Endodermal cell (in vitro differentiated cells): ENCODE data around the gene PSMD14. TPM values are rescaled to one million over a fixed set of nuclear protein-coding genes. Genes with fewer than 3 reads are reported as not detected.

ENCODE experiments used
- DNase-seq: peaks from one replicate; pipeline ENCODE4 v3.0.0-alpha.2; 2017
- H3K27ac ChIP-seq: 2 replicates; pipeline ENCODE4 v1.5.1; 2013; ENCODE audit warnings: mild to moderate bottlenecking, low read depth, low read length, moderate library complexity
- H3K27me3 ChIP-seq: 2 replicates; pipeline ENCODE4 v1.6.1; 2013; ENCODE audit warnings: mild to moderate bottlenecking, low read length, moderate library complexity; ENCODE audit not compliant: insufficient read depth, control insufficient read depth, poor library complexity, severe bottlenecking
- H3K36me3 ChIP-seq: 2 replicates; pipeline ENCODE4 v1.7.0; 2013; ENCODE audit warnings: mild to moderate bottlenecking, low read length, moderate library complexity; ENCODE audit not compliant: control insufficient read depth, insufficient read depth
- H3K4me1 ChIP-seq: one replicate; pipeline ENCODE4 v1.7.0; 2013; ENCODE audit warnings: low read length; ENCODE audit not compliant: control insufficient read depth, insufficient read depth
- H3K4me3 ChIP-seq: 2 replicates; pipeline ENCODE4 v1.5.1; 2013; ENCODE audit warnings: mild to moderate bottlenecking, low read length, moderate library complexity
- H3K9ac ChIP-seq: 2 replicates; pipeline ENCODE4 v1.6.1; 2013; ENCODE audit warnings: mild to moderate bottlenecking, low read length, moderate library complexity; ENCODE audit not compliant: poor library complexity, severe bottlenecking; ENCODE audit errors: extremely low read depth
- H3K9me3 ChIP-seq: 2 replicates; pipeline ENCODE4 v1.6.1; 2013; ENCODE audit warnings: mild to moderate bottlenecking, low read length, moderate library complexity; ENCODE audit not compliant: control insufficient read depth
- H3K27ac Mint-ChIP-seq: 2 replicates; pipeline ENCODE4 v1.8.0; 2020; ENCODE audit warnings: mixed read lengths
- H3K27me3 Mint-ChIP-seq: 2 replicates; pipeline ENCODE4 v1.8.0; 2021; ENCODE audit warnings: mild to moderate bottlenecking, mixed read lengths; ENCODE audit not compliant: insufficient read depth
- H3K36me3 Mint-ChIP-seq: 2 replicates; pipeline ENCODE4 v1.8.0; 2020; ENCODE audit warnings: low read depth, mixed read lengths
- H3K4me1 Mint-ChIP-seq: 2 replicates; pipeline ENCODE4 v1.8.0; 2020; ENCODE audit warnings: mixed read lengths
- H3K4me3 Mint-ChIP-seq: 2 replicates; pipeline ENCODE4 v1.8.0; 2020; ENCODE audit warnings: mild to moderate bottlenecking, moderate library complexity, mixed read lengths
- H3K9me3 Mint-ChIP-seq: 2 replicates; pipeline ENCODE4 v1.8.0; 2020; ENCODE audit warnings: mild to moderate bottlenecking, mixed read lengths
- CTCF ChIP-seq: fragments of 200-600 bp; sonication (generic); conservative IDR thresholded peaks from 2 replicates; pipeline ENCODE4 v1.5.0; 2021; ENCODE audit warnings: antibody characterized with exemption, mild to moderate bottlenecking
- whole genome bisulfite sequencing, 2 experiments: methylation state at CpG; one replicate each; pipeline versions ENCODE4 v1.1.5 to v1.1.7; 2013; ENCODE audit warnings: missing lambda C conversion rate in 2 of 2, mixed read lengths in 1 of 2; ENCODE audit not compliant: insufficient coverage in 1 of 2, insufficient read length in 1 of 2; 5-methylcytosine and 5-hydroxymethylcytosine counted together
- total RNA-seq, 2 donors: library from RNA; stranded (reverse); fragmentation: NEBNext Ultra II Directional in 1 of 2; extraction: Animal tissue kit (Norgen Biotek cat#: 25700) in 1 of 2; gene quantifications; 2 replicates in 1 of 2; 3 replicates in 1 of 2; pipeline ENCODE4 v1.2.1, GENCODE V29; 2021

The PSMD14 gene
- total RNA-seq, 2 donors from 2014 or later = 78.3 to 86.2 TPM

GRCh38 chr2:161415034-161415986 lies 107.1 kb downstream of the PSMD14 start:
- peaks cover 6% of the 10 kb centered on the region for H3K36me3 Mint-ChIP-seq
- no peak overlapping the region for H3K27ac Mint-ChIP-seq
- peaks cover 3% of the 10 kb centered on the region for H3K4me1 ChIP-seq
- H3K27me3 Mint-ChIP-seq = peaks cover 52% of the 10 kb centered on the region
- no peaks in the 10 kb centered on the region for H3K9me3 Mint-ChIP-seq
- H3K4me1 Mint-ChIP-seq = peaks cover 48% of the 10 kb centered on the region
- no peak for TF ChIP-seq CTCF
- peaks cover 63% of the 10 kb centered on the region for H3K27me3 ChIP-seq
- peaks cover 11% of the 10 kb centered on the region for H3K36me3 ChIP-seq
- H3K9me3 ChIP-seq = no peaks in the 10 kb centered on the region
- peak; percentile 73 for DNase-seq
- no peak overlapping the region for H3K27ac ChIP-seq
- peak overlapping the region; percentile 70 for H3K4me3 ChIP-seq
- H3K9ac ChIP-seq = no peak overlapping the region
- peak overlapping the region; percentile 62 for H3K4me3 Mint-ChIP-seq
- WGBS, 2 experiments = 1 to 4% methylated on average over 10 to 27 of the region's 29 CpGs

GRCh38 chr2:161415987-161416707 lies 107.9 kb downstream of the PSMD14 start, which contains the start of gene TBR1:
Gene TBR1, plus strand, starts transcription at chr2:161416297. Its CDS starts 114 bp downstream, at chr2:161416411.
- H3K27me3 Mint-ChIP-seq = peaks cover 61% of the 10 kb centered on the region
- H3K4me1 ChIP-seq = peaks cover 3% of the 10 kb centered on the region
- H3K36me3 ChIP-seq = peaks cover 9% of the 10 kb centered on the region
- WGBS, 2 experiments = 1 to 3% methylated on average over 16 of the region's 16 CpGs
- peaks cover 5% of the 10 kb centered on the region for H3K36me3 Mint-ChIP-seq
- H3K27ac Mint-ChIP-seq = no peak within 1 kb of the TSS
- peaks cover 71% of the 10 kb centered on the region for H3K27me3 ChIP-seq
- H3K9me3 ChIP-seq = no peaks in the 10 kb centered on the region
- peak; percentile 66 for DNase-seq
- peak within 1 kb of the TSS; percentile 62 for H3K4me3 Mint-ChIP-seq
- no peak within 1 kb of the TSS for H3K27ac ChIP-seq
- no peak within 1 kb of the TSS for H3K9ac ChIP-seq
- peak within 1 kb of the TSS; percentile 70 for H3K4me3 ChIP-seq
- H3K4me1 Mint-ChIP-seq = peaks cover 52% of the 10 kb centered on the region
- no peak for TF ChIP-seq CTCF
- H3K9me3 Mint-ChIP-seq = no peaks in the 10 kb centered on the region

GRCh38 chr2:161416708-161417437 lies 108.6 kb downstream of the PSMD14 start:
- Histone ChIP-seq H3K4me3 (peak overlapping the region; percentile 70), H3K27me3 (peaks cover 78% of the 10 kb centered on the region), H3K27ac (no peak overlapping the region), H3K9ac (no peak overlapping the region), H3K36me3 (peaks cover 2% of the 10 kb centered on the region), H3K4me1 (peaks cover 3% of the 10 kb centered on the region), H3K9me3 (no peaks in the 10 kb centered on the region)
- 2 to 3% methylated on average over 9 to 41 of the region's 41 CpGs for WGBS, 2 experiments
- peak; percentile 76 for DNase-seq
- Mint-ChIP-seq H3K36me3 (no peaks in the 10 kb centered on the region), H3K27ac (no peak overlapping the region), H3K4me1 (peaks cover 58% of the 10 kb centered on the region), H3K27me3 (peaks cover 68% of the 10 kb centered on the region), H3K9me3 (no peaks in the 10 kb centered on the region), H3K4me3 (peak overlapping the region; percentile 62)
- TF ChIP-seq CTCF = no peak
